Stimulated activated naive CD8-positive, alpha-beta T cell treated with anti-CD3 and anti-CD28 coated beads, Interleukin-15, amount 100 ng/mL, for 72 hours (primary cell): ENCODE results near the gene EFNB2.

Experiments used
- ATAC-seq: fragments of 150-1000 bp; cut with Tn5 transposase; 2 replicates; pipeline ENCODE4 v1.10.0; 2021; ENCODE audit warnings: mild to moderate bottlenecking, moderate library complexity
- DNase-seq, 2 donors: peaks; one replicate each; pipeline ENCODE4 v3.0.0; 2021 to 2022
- H3K27ac Mint-ChIP-seq, 2 donors: one replicate each; pipeline ENCODE4 v1.8.0; 2022; ENCODE audit warnings: mild to moderate bottlenecking in 2 of 2, mixed read lengths in 2 of 2, moderate library complexity in 2 of 2
- H3K27me3 Mint-ChIP-seq: one replicate; pipeline ENCODE4 v1.8.0; 2022; ENCODE audit warnings: mixed read lengths
- H3K4me1 Mint-ChIP-seq: one replicate; pipeline ENCODE4 v1.8.0; 2022; ENCODE audit warnings: mild to moderate bottlenecking, mixed read lengths
- H3K4me3 Mint-ChIP-seq, 2 donors: one replicate each; pipeline ENCODE4 v1.8.0; 2022; ENCODE audit warnings: mild to moderate bottlenecking in 2 of 2, mixed read lengths in 2 of 2, moderate library complexity in 1 of 2
- H3K9me3 Mint-ChIP-seq, 2 donors: one replicate each; pipeline ENCODE4 v1.8.0; 2022; ENCODE audit warnings: mixed read lengths in 2 of 2

The EFNB2 gene

GRCh38 chr13:106443607-106444322 lies 91.7 kb downstream of the EFNB2 start:
- no peaks in the 10 kb centered on the region for H3K9me3 Mint-ChIP-seq
- ATAC-seq (no peak), DNase-seq (no peak)
- H3K27me3 Mint-ChIP-seq: peaks cover 14% of the 10 kb centered on the region
- no peak overlapping the region for H3K27ac Mint-ChIP-seq
- H3K4me1 Mint-ChIP-seq: no peaks in the 10 kb centered on the region
- H3K4me3 Mint-ChIP-seq: no peak overlapping the region

DNA sequence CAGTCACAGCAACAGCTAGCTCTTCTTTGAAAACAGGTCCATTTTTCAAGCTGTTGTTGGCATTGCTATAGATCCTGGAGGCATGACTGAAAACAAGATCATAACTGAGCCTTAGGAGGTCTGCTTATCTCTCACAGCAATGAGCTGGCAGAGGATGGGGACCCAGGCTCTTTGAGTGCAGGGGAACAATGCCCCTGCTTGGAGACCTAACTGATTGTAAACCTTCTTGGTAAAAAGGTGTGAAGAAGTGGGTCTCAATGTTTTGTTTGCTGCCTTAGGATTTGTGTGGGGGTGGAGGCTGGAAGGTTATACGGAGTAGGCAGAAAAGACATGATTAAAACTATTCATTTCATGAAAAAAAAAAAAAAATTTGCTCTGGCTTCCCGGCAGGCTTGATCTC lies 94.6 kb downstream of the EFNB2 start:
- no peak overlapping the region for H3K4me3 Mint-ChIP-seq
- H3K27ac Mint-ChIP-seq: no peak overlapping the region
- H3K4me1 Mint-ChIP-seq: no peaks in the 10 kb centered on the region
- ATAC-seq: no peak
- H3K9me3 Mint-ChIP-seq: no peaks in the 10 kb centered on the region
- H3K27me3 Mint-ChIP-seq: peaks cover 5% of the 10 kb centered on the region
- DNase-seq: no peak
